AG10803 (cell line): ENCODE data around the gene BRWD1.

ENCODE experiments used
- DNase-seq: peaks from one replicate; pipeline ENCODE4 v3.0.0; 2010; ENCODE audit warnings: low read depth
- H3K4me3 ChIP-seq: 2 replicates; pipeline ENCODE4 v1.5.1; 2011; ENCODE audit warnings: mild to moderate bottlenecking, low read length, control low read depth
- TF ChIP-seq, protein P1 (sequence below): conservative IDR thresholded peaks from 2 replicates; pipeline ENCODE4 v1.5.1; 2011; ENCODE audit warnings: mild to moderate bottlenecking, low read length, control low read depth, inconsistent platforms

BRWD1 gene

DNA sequence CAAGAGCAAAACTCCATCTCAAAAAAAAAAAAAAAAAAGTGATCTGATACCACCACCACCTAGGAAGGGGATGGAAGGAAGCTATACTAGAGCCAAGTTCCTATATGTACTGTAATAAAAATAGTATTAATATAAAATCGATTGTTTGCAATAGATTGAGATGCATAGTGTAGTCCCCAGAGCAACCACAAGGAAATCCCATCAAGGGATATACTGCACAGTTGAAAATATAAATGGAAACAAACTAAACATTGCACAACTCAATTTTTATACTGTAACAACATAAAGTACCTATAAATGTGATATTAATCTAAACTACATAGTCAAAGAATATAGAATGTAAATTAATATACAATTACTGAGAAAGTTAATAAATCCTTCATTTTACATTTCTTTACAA lies 109.3 kb downstream of the BRWD1 start:
- TF ChIP-seq, protein P1, sequence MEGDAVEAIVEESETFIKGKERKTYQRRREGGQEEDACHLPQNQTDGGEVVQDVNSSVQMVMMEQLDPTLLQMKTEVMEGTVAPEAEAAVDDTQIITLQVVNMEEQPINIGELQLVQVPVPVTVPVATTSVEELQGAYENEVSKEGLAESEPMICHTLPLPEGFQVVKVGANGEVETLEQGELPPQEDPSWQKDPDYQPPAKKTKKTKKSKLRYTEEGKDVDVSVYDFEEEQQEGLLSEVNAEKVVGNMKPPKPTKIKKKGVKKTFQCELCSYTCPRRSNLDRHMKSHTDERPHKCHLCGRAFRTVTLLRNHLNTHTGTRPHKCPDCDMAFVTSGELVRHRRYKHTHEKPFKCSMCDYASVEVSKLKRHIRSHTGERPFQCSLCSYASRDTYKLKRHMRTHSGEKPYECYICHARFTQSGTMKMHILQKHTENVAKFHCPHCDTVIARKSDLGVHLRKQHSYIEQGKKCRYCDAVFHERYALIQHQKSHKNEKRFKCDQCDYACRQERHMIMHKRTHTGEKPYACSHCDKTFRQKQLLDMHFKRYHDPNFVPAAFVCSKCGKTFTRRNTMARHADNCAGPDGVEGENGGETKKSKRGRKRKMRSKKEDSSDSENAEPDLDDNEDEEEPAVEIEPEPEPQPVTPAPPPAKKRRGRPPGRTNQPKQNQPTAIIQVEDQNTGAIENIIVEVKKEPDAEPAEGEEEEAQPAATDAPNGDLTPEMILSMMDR: peak; percentile 27; the same call in 1 of the 2 replicates
- DNase-seq: no peak
- no peak overlapping the region for H3K4me3 ChIP-seq

DNA sequence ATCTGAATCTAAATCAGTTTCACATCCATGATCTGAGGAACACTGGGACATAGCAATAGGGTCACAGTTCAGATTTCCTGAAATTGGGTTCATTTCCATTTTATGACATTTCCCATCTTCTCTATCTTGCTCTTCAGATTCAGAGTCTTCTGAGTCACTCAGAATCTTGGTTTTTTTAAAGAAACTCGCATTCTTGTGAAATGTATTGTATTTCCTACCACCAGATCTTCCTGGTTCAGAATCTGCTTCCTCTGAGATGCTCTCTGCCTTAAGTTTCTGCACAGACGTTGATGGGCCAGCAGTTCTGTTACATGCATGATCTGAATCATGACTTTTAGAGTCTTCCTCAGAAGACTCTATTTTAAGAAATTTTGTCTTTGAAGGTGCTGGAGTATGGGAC lies 114.6 kb downstream of the BRWD1 start:
- DNase-seq: no peak
- H3K4me3 ChIP-seq: no peak overlapping the region
- TF ChIP-seq, protein P1: no peak

DNA sequence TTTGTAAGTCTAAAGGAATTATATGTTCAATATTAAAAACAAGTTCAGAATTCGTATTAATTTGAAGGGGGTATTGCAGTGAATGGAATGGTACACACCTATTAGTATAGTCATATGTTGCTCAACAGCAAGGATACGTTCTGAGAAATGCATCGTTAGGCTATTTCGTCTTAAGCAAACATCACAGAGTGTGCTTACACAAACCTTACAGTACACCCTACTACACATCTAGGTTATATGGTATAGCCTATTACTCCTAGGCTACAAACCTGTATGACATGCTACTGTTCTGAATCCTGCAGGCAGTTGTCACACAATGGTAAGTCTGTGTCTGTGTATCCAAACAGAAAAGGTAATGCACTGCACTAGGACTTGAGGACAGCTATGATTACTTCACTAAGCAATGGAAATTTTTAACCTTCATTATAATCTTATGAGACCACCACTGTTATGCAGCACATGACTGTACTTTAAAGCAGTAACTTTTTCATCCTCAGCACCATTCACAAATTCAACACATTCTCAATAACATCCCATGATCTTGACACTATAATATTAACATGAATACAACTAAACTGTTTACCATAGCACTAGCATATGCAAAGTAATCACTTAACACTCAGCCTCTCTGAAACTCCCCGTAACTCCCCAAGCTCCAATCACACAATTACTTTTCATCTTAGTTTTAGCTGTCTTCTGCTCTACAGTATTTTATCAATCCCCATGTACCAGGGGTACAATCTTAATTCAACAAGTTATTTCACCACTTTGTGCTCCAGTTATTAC lies 115.8 kb downstream of the BRWD1 start:
- TF ChIP-seq, protein P1: no peak

DNA sequence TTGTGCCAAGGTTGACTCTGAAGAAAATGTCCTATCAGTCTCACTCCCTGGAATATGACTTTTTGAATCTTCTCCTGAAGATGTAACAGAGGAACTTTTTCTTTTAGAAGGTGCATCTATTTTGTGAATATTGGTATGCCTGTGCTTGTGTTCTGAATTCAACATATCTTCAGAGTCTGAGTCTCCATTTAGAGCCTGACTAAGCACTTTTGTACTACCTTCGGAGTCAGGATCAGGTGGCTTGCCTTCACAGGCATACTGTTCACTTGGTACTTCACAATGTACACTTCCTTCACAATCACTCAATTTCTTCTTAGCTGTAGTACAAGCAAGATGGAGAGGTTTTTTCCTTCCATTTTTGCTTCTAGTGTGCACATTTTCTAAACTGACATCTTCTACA lies 116.6 kb downstream of the BRWD1 start:
- no peak for DNase-seq
- TF ChIP-seq, protein P1: no peak
- H3K4me3 ChIP-seq: no peak overlapping the region

More for the DNA sequence above, 115.8 kb downstream of the BRWD1 start:
- H3K4me3 ChIP-seq: no peak overlapping the region
- DNase-seq: no peak

DNA sequence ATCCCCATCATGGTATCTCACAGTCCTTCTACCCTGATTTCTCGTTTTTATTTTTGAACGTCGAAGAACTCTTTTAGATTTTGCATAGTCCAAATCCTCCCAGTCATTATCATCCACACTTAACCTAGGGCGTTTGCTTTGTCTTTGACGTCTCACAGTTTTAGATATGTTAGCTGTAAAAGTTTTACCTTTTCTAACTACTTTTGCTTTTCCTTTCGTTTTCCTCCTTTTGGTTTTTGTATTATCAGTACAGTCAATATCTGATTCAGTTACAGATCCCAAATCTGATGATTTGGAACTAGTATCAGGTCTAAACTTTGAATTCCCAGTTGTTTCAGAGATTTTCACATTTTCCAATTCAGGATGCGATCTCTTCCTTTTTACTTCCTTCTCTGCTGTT lies 117.1 kb downstream of the BRWD1 start:
- no peak for DNase-seq
- no peak overlapping the region for H3K4me3 ChIP-seq
- TF ChIP-seq, protein P1: no peak

DNA sequence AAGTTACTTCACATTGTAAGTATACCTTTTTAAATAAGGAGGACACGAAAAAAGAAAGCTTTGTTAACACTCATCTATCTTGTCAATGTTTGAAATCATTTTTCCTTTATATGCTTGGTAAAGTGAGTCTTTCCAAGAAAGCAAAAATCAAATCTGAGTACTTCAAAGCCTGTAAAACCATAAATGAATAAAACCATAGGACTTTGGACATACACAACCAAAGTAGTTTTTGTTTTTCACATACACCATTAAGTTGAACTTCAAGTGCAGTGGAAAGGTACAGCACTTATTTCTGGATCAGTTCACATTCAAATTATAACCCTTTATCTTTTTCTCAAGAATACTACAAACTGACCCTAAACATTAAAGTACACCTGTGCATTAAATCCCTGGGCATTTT lies 120.1 kb downstream of the BRWD1 start:
- TF ChIP-seq, protein P1: no peak
- no peak overlapping the region for H3K4me3 ChIP-seq
- DNase-seq: no peak
